ENCODE measurements around the gene MAP3K9. TPM values are rescaled to one million over a fixed set of nuclear protein-coding genes. Genes with fewer than 3 reads are reported as not detected.

MAP3K9 gene
- total and polyA plus RNA-seq, 4 donors, result 2.3 to 14.0 (median 4.3) TPM

DNA sequence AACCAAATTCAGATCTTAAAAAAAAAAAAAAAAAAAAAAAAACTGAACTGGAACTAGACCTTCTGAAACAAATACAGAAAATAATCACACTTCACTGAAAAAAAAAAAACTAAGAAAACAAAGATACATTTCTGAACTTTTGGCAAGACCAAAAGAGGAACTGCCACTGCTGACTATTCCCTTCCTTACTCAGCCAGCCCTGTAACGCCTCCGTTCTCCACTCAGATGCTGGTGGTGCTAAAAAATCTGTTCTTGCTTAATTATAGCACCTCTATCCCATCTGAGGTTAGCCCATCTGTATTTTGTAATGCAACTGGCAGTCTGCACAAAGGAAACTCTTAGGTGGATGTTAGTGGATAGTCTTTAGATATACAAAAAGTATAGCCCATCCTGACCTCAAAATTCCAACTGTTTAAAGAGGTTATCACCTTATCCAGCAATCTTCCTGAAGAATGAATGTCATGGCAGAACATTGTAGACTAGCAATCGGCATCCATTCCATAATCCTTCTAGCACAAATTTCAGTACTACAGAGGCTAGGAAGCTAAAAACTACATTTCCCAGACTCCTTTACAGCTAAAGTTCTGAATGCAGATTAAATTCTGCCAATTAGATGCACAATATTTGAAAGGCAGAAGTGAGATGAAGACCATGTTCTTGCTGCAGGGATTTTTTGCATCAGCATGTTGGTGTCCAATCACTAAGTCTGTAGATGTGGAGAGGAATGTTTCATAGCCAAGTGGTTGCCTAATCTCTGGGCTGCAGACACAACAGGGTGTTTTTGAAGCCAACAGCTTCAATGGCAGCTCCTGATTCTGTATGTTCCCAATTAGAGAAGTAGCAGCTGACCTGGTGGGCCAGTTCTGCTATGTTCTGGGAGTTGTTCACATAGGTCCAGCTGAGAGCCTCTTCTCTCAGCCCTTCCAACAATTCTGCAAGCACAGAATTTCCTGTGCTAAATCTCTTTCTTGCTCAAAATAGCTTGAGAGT is 5.7 kb downstream of the MAP3K9 start:
- Histone ChIP-seq H3K9me3 (ENCODE audit: control insufficient read depth in 4 of 4, insufficient read depth in 3 of 4, low read length in 3 of 4) (peaks cover 0 to 1% (median 0%) of the 10 kb centered on the region in 4 donors), H3K27me3 (ENCODE audit: control insufficient read depth in 3 of 3, insufficient read depth in 3 of 3, low read length in 2 of 3) (peaks cover 0 to 19% (median 15%) of the 10 kb centered on the region in 3 donors), H3K4me1 (ENCODE audit: control insufficient read depth in 5 of 5, insufficient read depth in 5 of 5, low read length in 5 of 5) (peaks cover 0 to 7% (median 0%) of the 10 kb centered on the region in 5 donors), H3K36me3 (ENCODE audit: control insufficient read depth in 4 of 4, insufficient read depth in 4 of 4, low read length in 4 of 4) (no peaks in the 10 kb centered on the region), H3K4me3 (no peak overlapping the region), H3K9ac (ENCODE audit: insufficient read depth in 1 of 2, low read length in 2 of 2) (no peak overlapping the region), H3K27ac (ENCODE audit: low read depth in 1 of 2, low read length in 1 of 2) (no peak overlapping the region)
- TF ChIP-seq, protein P1, sequence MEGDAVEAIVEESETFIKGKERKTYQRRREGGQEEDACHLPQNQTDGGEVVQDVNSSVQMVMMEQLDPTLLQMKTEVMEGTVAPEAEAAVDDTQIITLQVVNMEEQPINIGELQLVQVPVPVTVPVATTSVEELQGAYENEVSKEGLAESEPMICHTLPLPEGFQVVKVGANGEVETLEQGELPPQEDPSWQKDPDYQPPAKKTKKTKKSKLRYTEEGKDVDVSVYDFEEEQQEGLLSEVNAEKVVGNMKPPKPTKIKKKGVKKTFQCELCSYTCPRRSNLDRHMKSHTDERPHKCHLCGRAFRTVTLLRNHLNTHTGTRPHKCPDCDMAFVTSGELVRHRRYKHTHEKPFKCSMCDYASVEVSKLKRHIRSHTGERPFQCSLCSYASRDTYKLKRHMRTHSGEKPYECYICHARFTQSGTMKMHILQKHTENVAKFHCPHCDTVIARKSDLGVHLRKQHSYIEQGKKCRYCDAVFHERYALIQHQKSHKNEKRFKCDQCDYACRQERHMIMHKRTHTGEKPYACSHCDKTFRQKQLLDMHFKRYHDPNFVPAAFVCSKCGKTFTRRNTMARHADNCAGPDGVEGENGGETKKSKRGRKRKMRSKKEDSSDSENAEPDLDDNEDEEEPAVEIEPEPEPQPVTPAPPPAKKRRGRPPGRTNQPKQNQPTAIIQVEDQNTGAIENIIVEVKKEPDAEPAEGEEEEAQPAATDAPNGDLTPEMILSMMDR (IDR thresholded peaks at IDR 0.05; ENCODE audit: control extremely low read depth, extremely low read depth), result no peak
- 52 to 84% methylated on average over 3 of the region's 3 CpGs for WGBS, 2 donors
- ATAC-seq (ENCODE audit: insufficient read depth, low FRiP score) (no peak), DNase-seq (no peak)

DNA sequence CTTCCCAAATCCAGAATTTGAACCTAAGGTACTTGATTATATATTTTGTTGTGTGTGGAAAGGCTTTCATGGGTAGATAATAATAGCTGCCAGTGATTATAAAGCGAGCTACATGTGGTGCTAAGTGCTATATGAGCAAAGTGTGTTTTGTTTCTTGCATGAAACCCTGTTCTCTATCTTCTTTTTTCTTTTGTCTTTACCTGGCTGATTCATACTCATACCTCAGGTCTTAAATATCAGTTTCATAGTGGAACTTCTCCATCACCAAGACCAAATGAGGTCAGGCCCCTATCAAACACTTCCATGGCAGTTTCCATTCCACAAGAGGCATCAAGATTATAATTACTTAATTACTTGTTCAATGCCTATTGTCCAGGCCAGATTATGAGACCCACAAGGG is 6.9 kb downstream of the MAP3K9 start:
- WGBS, 2 donors, result 89 to 91% methylated on average over 1 of the region's 1 CpG
- H3K27me3 ChIP-seq (ENCODE audit: control insufficient read depth in 3 of 3, insufficient read depth in 3 of 3, low read length in 2 of 3), result peaks cover 0 to 10% (median 6%) of the 10 kb centered on the region in 3 donors
- H3K4me3 ChIP-seq, result no peak overlapping the region
- no peak overlapping the region for H3K27ac ChIP-seq (ENCODE audit: low read depth in 1 of 2, low read length in 1 of 2)
- peaks cover 0 to 2% (median 0%) of the 10 kb centered on the region in 5 donors for H3K4me1 ChIP-seq (ENCODE audit: control insufficient read depth in 5 of 5, insufficient read depth in 5 of 5, low read length in 5 of 5)
- TF ChIP-seq, protein P1 (IDR thresholded peaks at IDR 0.05; ENCODE audit: control extremely low read depth, extremely low read depth), result no peak
- H3K36me3 ChIP-seq (ENCODE audit: control insufficient read depth in 4 of 4, insufficient read depth in 4 of 4, low read length in 4 of 4), result no peaks in the 10 kb centered on the region
- no peak overlapping the region for H3K9ac ChIP-seq (ENCODE audit: insufficient read depth in 1 of 2, low read length in 2 of 2)
- no peak for ATAC-seq (ENCODE audit: insufficient read depth, low FRiP score)
- peaks cover 0 to 1% (median 0%) of the 10 kb centered on the region in 4 donors for H3K9me3 ChIP-seq (ENCODE audit: control insufficient read depth in 4 of 4, insufficient read depth in 3 of 4, low read length in 3 of 4)
- no peak for DNase-seq

GRCh38 chr14:70801836-70802235 is 7.5 kb downstream of the MAP3K9 start:
- DNase-seq (no peak), ATAC-seq (ENCODE audit: insufficient read depth, low FRiP score) (no peak)
- H3K4me3 ChIP-seq, result no peak overlapping the region
- H3K27me3 ChIP-seq (ENCODE audit: control insufficient read depth in 3 of 3, insufficient read depth in 3 of 3, low read length in 2 of 3), result peaks cover 0 to 6% (median 1%) of the 10 kb centered on the region in 3 donors
- no peak overlapping the region for H3K27ac ChIP-seq (ENCODE audit: low read depth in 1 of 2, low read length in 1 of 2)
- peaks cover 0 to 2% (median 0%) of the 10 kb centered on the region in 5 donors for H3K4me1 ChIP-seq (ENCODE audit: control insufficient read depth in 5 of 5, insufficient read depth in 5 of 5, low read length in 5 of 5)
- H3K9me3 ChIP-seq (ENCODE audit: control insufficient read depth in 4 of 4, insufficient read depth in 3 of 4, low read length in 3 of 4), result peaks cover 0 to 1% (median 0%) of the 10 kb centered on the region in 4 donors
- WGBS, 2 donors, result 81 to 91% methylated on average over 5 of the region's 5 CpGs
- H3K36me3 ChIP-seq (ENCODE audit: control insufficient read depth in 4 of 4, insufficient read depth in 4 of 4, low read length in 4 of 4), result no peaks in the 10 kb centered on the region
- TF ChIP-seq, protein P1 (IDR thresholded peaks at IDR 0.05; ENCODE audit: control extremely low read depth, extremely low read depth), result no peak
- no peak overlapping the region for H3K9ac ChIP-seq (ENCODE audit: insufficient read depth in 1 of 2, low read length in 2 of 2)

Data from lung (tissue), 12 donors.